ENCODE results near the gene OLIG3. TPM values are rescaled to one million over a fixed set of nuclear protein-coding genes. Genes with fewer than 3 reads are reported as not detected.

Gene OLIG3
- total RNA-seq, 1 experiment from 2014 or later, result not detected

- BruUV-seq (replicated peaks), result no TSS peak
- no peaks in the 10 kb centered on the region for H3K36me3 Mint-ChIP-seq (ENCODE audit: insufficient read depth, unreplicated experiment)
- peak overlapping the region; percentile 58 for H3K4me3 Mint-ChIP-seq (ENCODE audit: low read depth, unreplicated experiment)
- peaks cover 52% of the 10 kb centered on the region for H3K27me3 Mint-ChIP-seq (ENCODE audit: unreplicated experiment)
- CTCF ChIA-PET, result no interaction called here
- H3K4me1 Mint-ChIP-seq (ENCODE audit: low read depth, unreplicated experiment), result no peaks in the 10 kb centered on the region
- H3K27ac Mint-ChIP-seq (ENCODE audit: unreplicated experiment), result no peak overlapping the region
- intact Hi-C loops (cut with micrococcal nuclease; ENCODE audit: unreplicated experiment), result no loop called here
- H3K9me3 Mint-ChIP-seq (ENCODE audit: low read depth, unreplicated experiment), result no peaks in the 10 kb centered on the region
- TF ChIP-seq CTCF (IDR thresholded peaks at IDR 0.05; ENCODE audit: unreplicated experiment), result no peak
- peak; percentile 2 for DNase-seq
Measured at GRCh38 chr6:137497721-137498463, 3.7 kb upstream of the OLIG3 start.

GRCh38 chr6:137496909-137497720, 2.9 kb upstream of the OLIG3 start:
- no TSS peak for BruUV-seq (replicated peaks)
- H3K36me3 Mint-ChIP-seq (ENCODE audit: insufficient read depth, unreplicated experiment), result no peaks in the 10 kb centered on the region
- CTCF ChIA-PET, result no interaction called here
- H3K4me1 Mint-ChIP-seq (ENCODE audit: low read depth, unreplicated experiment), result no peaks in the 10 kb centered on the region
- intact Hi-C loops (cut with micrococcal nuclease; ENCODE audit: unreplicated experiment), result no loop called here
- peak overlapping the region; percentile 58 for H3K4me3 Mint-ChIP-seq (ENCODE audit: low read depth, unreplicated experiment)
- no peak for DNase-seq
- no peaks in the 10 kb centered on the region for H3K9me3 Mint-ChIP-seq (ENCODE audit: low read depth, unreplicated experiment)
- TF ChIP-seq CTCF (IDR thresholded peaks at IDR 0.05; ENCODE audit: unreplicated experiment), result no peak
- H3K27me3 Mint-ChIP-seq (ENCODE audit: unreplicated experiment), result peaks cover 52% of the 10 kb centered on the region
- no peak overlapping the region for H3K27ac Mint-ChIP-seq (ENCODE audit: unreplicated experiment)

GRCh38 chr6:137496368-137496767, 2.2 kb upstream of the OLIG3 start:
- Mint-ChIP-seq H3K27me3 (ENCODE audit: unreplicated experiment) (peaks cover 52% of the 10 kb centered on the region), H3K4me1 (ENCODE audit: low read depth, unreplicated experiment) (no peaks in the 10 kb centered on the region), H3K27ac (ENCODE audit: unreplicated experiment) (no peak overlapping the region), H3K36me3 (ENCODE audit: insufficient read depth, unreplicated experiment) (no peaks in the 10 kb centered on the region), H3K9me3 (ENCODE audit: low read depth, unreplicated experiment) (no peaks in the 10 kb centered on the region), H3K4me3 (ENCODE audit: low read depth, unreplicated experiment) (no peak overlapping the region)
- TF ChIP-seq CTCF (IDR thresholded peaks at IDR 0.05; ENCODE audit: unreplicated experiment), result no peak
- no TSS peak for BruUV-seq (replicated peaks)
- intact Hi-C loops (cut with micrococcal nuclease; ENCODE audit: unreplicated experiment), result no loop called here
- no peak for DNase-seq
- CTCF ChIA-PET, result no interaction called here

GRCh38 chr6:137495703-137496336, 1.6 kb upstream of the OLIG3 start:
- Mint-ChIP-seq H3K4me3 (ENCODE audit: low read depth, unreplicated experiment) (no peak overlapping the region), H3K27ac (ENCODE audit: unreplicated experiment) (no peak overlapping the region), H3K9me3 (ENCODE audit: low read depth, unreplicated experiment) (no peaks in the 10 kb centered on the region), H3K27me3 (ENCODE audit: unreplicated experiment) (peaks cover 52% of the 10 kb centered on the region), H3K36me3 (ENCODE audit: insufficient read depth, unreplicated experiment) (no peaks in the 10 kb centered on the region), H3K4me1 (ENCODE audit: low read depth, unreplicated experiment) (no peaks in the 10 kb centered on the region)
- TF ChIP-seq CTCF (IDR thresholded peaks at IDR 0.05; ENCODE audit: unreplicated experiment), result no peak
- no TSS peak for BruUV-seq (replicated peaks)
- no peak for DNase-seq
- intact Hi-C loops (cut with micrococcal nuclease; ENCODE audit: unreplicated experiment), result no loop called here
- CTCF ChIA-PET, result interaction anchor here (0.7 kb wide), 1 partner anchor 995 kb away, joined by 11 read pairs; no protein-coding TSS in a partner anchor
